Activated CD4-positive, alpha-beta T cell treated with anti-CD3 and anti-CD28 coated beads, Interleukin-2, amount 10 ng/mL, durations not matched to agents 24 days and 14 days (primary cell): Measurements from ENCODE around the gene PACSIN1. TPM values are rescaled to one million over a fixed set of nuclear protein-coding genes. Genes with fewer than 3 reads are reported as not detected.

Experiments used
- DNase-seq: peaks from one replicate; pipeline ENCODE4 v3.0.0; 2022
- H3K27ac Mint-ChIP-seq: one replicate; pipeline ENCODE4 v1.8.0; 2022; ENCODE audit warnings: mild to moderate bottlenecking, mixed read lengths
- H3K27me3 Mint-ChIP-seq: one replicate; pipeline ENCODE4 v1.8.0; 2022; ENCODE audit warnings: mixed read lengths
- H3K36me3 Mint-ChIP-seq: one replicate; pipeline ENCODE4 v1.8.0; 2022; ENCODE audit warnings: low read depth, mild to moderate bottlenecking, mixed read lengths
- H3K4me1 Mint-ChIP-seq: one replicate; pipeline ENCODE4 v1.8.0; 2021; ENCODE audit warnings: mixed read lengths
- H3K4me3 Mint-ChIP-seq: one replicate; pipeline ENCODE4 v1.8.0; 2022; ENCODE audit warnings: mild to moderate bottlenecking, moderate library complexity, mixed read lengths
- H3K9me3 Mint-ChIP-seq: one replicate; pipeline ENCODE4 v1.8.0; 2021; ENCODE audit warnings: mixed read lengths
- intact Hi-C: fragments of 100-400 bp; cut with micrococcal nuclease; formaldehyde crosslinking; loops from one replicate; pipeline ENCODE4 v1.15.1; 2023
- total RNA-seq: library from RNA; stranded (reverse); gene quantifications from 2 replicates; pipeline ENCODE4 v1.2.3, GENCODE V29; 2022

The PACSIN1 gene
- total RNA-seq, 1 donor from 2014 or later: not detected

DNA sequence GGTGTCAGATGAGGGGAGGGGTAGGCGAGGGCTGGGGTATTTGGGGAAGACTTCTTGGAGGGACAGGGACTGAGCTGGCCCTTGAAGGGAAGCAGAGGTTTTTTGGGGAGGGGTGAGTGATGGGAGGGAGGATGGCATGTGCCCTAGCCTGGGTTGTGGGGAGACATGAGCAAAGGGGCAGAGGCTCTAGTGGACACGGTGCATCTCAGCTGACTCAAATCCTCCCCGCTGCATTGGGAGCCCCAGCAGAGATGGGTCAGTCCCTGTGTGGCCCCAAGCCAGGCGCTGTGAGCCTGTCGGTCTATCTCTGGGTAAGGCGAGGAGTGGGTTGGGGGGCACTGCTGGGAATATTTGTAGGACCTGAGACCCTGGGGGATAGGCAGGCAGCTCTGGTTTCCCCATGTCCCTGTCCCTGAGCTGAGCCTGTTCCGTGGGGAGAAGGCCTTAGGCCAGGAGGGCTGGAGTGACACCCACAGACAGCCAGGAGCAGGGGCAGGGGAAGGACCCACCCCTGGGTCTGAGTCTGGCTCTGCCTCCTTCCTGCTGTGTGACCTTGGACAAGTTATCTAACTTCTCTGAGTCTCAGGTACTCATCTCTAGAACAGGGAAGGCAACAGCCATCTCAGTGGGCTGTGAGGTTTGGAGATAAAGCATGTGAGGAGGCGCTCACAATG, 54.2 kb downstream of the PACSIN1 start:
- Mint-ChIP-seq H3K4me3 (no peak overlapping the region), H3K27me3 (no peaks in the 10 kb centered on the region), H3K36me3 (no peaks in the 10 kb centered on the region), H3K27ac (no peak overlapping the region), H3K9me3 (no peaks in the 10 kb centered on the region), H3K4me1 (no peaks in the 10 kb centered on the region)
- DNase-seq: peak; percentile 51
- intact Hi-C loops: no loop called here

DNA sequence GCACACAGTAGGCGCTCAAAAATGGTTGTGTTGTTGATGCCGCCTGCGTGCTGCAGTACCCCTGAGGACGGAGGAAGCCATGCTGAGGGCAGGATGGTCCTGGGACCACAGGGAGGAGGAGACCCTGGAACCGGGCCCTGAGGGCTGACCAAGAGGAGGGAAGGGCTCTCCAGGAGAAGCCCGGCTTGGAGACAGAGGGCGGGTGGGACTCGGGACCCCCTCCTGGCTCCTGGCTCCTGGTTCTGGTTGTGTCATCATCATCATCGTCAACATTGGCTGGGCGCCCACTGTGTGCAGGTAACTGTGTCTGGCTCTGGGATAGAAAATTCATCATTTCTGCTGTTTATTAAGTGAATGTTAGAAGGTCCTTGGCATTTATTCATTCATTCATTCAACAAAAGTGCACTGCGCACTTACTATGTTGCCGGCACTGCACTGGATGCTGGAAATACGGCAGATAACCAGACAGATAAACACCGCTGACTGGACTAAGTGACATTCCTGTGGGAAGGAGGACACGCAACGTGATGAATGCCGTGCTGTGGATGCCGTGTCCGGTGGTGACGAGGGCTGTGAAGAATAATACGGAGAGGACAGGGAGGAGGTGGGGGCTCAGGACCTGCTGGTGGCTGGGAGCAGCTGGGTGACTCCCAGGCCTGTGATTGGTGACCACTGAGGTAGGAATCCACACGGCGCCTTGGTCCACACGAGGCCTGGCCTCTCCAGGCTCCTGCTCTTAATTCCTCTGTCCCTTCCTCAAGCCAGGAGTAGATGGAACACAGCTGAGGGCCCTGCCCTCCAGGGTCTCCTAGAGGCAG, 55.0 kb downstream of the PACSIN1 start:
- DNase-seq: no peak
- Mint-ChIP-seq H3K4me1 (no peaks in the 10 kb centered on the region), H3K9me3 (no peaks in the 10 kb centered on the region), H3K27ac (no peak overlapping the region), H3K27me3 (no peaks in the 10 kb centered on the region), H3K36me3 (no peaks in the 10 kb centered on the region), H3K4me3 (no peak overlapping the region)
- intact Hi-C loops: no loop called here

DNA sequence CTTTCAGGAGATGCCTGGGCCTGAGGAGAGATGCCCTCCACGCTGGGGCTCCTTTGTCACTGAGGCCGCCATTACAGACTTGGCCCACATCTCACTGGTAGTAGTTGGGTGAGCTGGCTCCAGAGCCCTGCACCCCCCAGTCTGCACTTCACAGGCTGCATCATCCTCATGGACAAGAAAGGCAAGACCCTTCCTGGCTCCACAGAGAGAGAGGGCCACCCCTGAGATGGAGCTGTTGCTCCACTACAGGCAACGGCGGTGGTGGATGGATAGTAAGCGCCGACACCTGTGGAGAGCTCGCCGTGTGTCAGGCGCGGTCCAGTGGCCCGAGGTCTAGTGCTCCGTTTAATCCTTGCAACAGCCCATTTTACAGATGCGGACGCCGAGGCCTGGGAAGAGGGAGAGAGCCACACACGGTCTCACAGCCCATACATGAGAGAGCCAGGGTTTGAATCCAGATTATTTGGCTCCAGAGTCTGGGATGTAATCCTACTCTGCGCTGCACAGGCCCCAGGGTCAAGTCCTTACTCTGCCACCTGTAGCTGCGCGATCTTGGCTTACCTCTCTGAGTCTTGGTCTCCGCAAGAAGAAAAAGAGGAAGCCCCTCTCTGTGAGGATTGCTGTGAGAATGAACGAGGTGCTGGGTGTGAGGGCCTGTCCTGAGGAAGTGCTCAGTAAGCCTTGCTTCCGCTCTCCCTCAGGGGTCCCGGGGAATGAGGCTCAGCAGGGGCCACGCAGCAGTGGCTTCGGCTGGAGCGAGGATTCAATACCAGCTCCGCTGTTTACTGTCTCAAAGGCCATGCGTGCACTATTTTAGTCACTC, 55.8 kb downstream of the PACSIN1 start:
- H3K27me3 Mint-ChIP-seq: no peaks in the 10 kb centered on the region
- no peak overlapping the region for H3K4me3 Mint-ChIP-seq
- DNase-seq: no peak
- H3K9me3 Mint-ChIP-seq: no peaks in the 10 kb centered on the region
- H3K27ac Mint-ChIP-seq: no peak overlapping the region
- no peaks in the 10 kb centered on the region for H3K36me3 Mint-ChIP-seq
- no peaks in the 10 kb centered on the region for H3K4me1 Mint-ChIP-seq
- intact Hi-C loops: no loop called here

DNA sequence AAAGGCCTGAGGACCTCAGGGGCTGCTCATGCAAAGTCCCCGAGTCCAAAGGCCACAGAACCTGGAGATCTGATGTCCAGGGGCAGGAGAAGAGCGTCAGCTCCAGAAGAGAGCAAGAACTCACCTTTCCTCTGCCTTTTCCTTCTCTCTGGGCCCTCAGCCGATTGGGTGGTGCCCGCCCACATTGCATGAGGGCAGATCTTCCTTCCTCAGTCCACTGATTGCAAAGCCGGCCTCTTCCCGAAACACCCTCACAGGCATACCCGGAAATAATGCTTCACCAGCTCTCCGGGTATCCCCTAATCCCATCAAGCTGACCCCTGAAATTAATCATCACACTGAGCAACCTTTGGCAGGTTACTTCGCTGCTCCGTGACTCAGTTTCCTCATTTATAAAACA, 56.9 kb downstream of the PACSIN1 start:
- intact Hi-C loops: no loop called here
- no peaks in the 10 kb centered on the region for H3K27me3 Mint-ChIP-seq
- H3K36me3 Mint-ChIP-seq: no peaks in the 10 kb centered on the region
- DNase-seq: no peak
- no peak overlapping the region for H3K27ac Mint-ChIP-seq
- no peak overlapping the region for H3K4me3 Mint-ChIP-seq
- no peaks in the 10 kb centered on the region for H3K4me1 Mint-ChIP-seq
- H3K9me3 Mint-ChIP-seq: no peaks in the 10 kb centered on the region

DNA sequence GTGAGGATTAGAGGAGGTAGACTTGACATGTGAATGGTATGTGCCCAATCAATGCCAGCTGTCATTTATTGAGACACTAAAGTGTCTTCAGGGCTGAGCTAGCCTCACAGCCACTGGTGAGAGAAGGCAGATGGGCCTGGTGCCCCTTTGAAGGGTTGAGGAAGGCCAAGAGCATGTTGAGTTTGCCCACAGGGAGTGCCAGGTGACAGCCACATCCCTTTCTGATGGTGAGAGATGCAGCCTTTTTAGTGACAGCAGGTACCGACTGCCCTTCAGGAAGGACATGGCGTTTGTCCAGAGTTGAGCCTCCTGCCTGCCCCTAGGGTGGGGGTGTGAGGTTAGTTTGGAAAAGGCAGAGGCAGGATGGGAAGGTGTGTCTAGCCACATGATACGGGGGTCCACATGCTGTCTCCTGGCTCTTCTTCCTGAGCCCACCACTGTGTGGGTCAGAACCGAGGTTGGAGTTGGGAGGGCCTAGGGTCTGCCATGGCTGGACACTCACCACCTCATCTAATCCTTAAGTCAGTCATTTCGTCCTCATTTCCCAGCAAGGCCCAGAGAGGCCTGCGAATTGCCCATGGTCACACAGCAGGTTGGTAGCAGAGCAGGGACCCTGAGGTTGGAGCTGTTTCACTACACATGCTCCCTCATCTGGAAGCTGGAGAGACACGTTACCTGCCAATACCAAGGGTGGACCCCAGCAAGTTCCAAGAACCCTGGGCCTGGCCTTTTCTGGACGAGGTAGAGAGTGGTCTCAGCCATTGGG, 57.7 kb downstream of the PACSIN1 start:
- Mint-ChIP-seq H3K9me3 (no peaks in the 10 kb centered on the region), H3K36me3 (no peaks in the 10 kb centered on the region), H3K27me3 (peaks cover 2% of the 10 kb centered on the region), H3K4me3 (no peak overlapping the region), H3K27ac (no peak overlapping the region), H3K4me1 (no peaks in the 10 kb centered on the region)
- DNase-seq: no peak
- intact Hi-C loops: no loop called here

DNA sequence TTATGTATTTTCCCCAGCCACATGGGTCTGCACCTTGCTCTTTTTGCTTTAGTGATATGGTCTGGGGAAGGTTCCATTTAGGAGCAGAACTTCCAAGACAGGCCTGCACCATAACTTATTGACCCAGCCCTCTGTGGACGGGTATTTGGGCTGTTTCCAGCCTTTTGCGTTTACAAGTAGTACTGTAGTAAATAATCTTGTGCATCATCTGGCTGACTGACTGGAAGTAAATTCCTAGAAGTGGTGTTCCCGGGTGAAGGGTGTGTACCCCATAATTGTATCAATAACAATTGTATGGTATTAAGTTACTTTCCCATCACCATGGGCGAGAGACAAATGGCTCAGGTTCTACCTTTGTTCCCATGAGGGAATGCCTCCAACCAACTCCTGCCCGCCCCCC, 58.6 kb downstream of the PACSIN1 start:
- DNase-seq: no peak
- Mint-ChIP-seq H3K36me3 (no peaks in the 10 kb centered on the region), H3K9me3 (no peaks in the 10 kb centered on the region), H3K4me3 (no peak overlapping the region), H3K4me1 (no peaks in the 10 kb centered on the region), H3K27me3 (peaks cover 2% of the 10 kb centered on the region), H3K27ac (no peak overlapping the region)
- intact Hi-C loops: no loop called here

DNA sequence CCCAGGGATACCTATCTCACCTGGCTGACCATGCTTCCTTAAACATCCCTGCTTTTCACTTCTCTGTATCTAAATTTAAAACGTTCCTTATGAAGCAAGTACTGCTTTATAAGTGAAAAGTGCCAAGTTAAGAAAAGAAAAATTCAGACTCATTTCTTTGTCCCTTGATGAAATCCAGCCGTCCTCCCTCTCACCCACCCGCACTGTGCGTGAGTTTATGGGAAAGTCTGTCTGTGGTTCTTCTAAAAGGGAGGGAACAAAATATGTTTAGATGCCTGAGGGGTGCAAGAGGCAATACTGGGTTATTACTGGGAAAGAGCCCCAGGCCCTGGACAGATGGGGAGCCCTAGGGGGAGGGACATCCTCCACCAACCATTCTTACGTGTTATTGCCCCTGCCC, 59.1 kb downstream of the PACSIN1 start:
- Mint-ChIP-seq H3K36me3 (no peaks in the 10 kb centered on the region), H3K27me3 (peaks cover 2% of the 10 kb centered on the region), H3K9me3 (no peaks in the 10 kb centered on the region), H3K4me3 (no peak overlapping the region), H3K27ac (no peak overlapping the region), H3K4me1 (no peaks in the 10 kb centered on the region)
- intact Hi-C loops: no loop called here
- DNase-seq: no peak

DNA sequence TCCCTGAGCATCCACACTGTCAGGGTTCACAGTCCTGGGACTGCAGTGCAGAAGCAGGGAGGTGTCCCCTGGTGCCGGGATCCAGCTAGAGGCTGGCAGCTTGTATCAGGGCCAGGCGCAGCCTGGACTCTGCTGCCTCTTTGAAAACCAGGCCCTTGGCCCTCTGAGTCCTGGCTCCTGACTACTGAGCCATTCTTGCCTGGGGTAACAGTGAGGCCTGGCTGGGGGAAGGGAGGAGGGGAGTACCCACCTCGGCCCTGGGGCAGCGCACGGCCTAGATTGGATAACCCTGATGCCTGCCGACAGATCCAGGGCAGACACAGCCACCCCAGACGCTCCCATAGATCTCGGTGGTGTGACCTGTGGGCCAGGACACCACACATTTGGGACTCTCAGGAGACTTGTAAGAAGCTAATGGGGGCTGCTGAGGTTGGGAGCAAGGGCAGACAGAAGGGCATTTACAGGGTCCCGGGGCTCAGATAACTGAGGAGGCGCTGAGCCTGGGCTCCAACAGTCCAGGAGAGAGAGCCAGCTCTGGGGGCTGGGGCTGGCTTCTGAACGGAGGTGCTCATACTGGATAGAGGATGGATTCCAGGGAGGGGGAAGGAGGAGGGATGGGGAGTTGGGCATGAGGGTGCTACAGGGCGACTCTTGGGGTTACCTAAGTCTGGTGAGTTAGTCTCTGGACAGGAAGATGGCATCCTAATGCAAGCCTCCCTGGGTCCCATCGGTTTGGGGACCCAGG, 59.7 kb downstream of the PACSIN1 start:
- Mint-ChIP-seq H3K4me1 (no peaks in the 10 kb centered on the region), H3K36me3 (no peaks in the 10 kb centered on the region), H3K27me3 (peaks cover 2% of the 10 kb centered on the region), H3K4me3 (no peak overlapping the region), H3K27ac (no peak overlapping the region), H3K9me3 (no peaks in the 10 kb centered on the region)
- intact Hi-C loops: no loop called here
- no peak for DNase-seq

DNA sequence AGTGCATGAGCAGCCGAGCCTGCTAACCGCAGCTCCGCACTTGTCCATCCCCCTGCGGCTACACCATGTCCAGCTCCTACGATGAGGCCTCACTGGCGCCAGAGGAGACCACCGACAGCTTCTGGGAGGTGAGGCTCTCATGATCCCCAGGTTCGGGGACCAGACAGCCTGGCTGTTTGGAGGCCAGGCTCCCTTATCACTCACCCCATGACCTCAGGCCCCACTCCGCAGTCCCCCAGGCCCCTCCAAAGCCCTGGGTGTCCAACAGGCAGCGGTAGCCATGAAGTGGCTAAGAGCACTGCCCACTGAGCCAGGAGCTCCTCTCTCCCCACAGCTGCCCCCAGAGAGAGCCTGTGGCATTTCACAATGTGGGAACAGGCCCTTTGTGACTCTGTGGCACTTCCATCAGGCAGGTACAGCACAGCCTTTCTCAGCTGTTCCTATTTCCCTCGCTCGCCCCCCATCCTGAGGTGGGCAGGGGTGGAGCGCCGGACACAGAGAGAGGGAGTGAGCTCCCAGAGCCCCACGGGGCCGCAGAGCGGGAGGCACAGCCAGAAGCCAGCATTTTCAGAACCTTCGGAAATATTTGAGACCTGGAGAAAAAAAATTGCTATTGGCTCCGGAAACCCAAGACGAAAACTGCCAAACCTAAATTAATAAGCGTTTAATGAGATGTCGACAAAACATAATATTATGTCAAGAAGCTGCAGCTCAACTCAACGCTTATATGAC, 60.5 kb downstream of the PACSIN1 start:
- Mint-ChIP-seq H3K36me3 (no peaks in the 10 kb centered on the region), H3K4me3 (no peak overlapping the region), H3K4me1 (no peaks in the 10 kb centered on the region), H3K27me3 (peaks cover 2% of the 10 kb centered on the region), H3K9me3 (no peaks in the 10 kb centered on the region), H3K27ac (no peak overlapping the region)
- no peak for DNase-seq
- intact Hi-C loops: no loop called here

DNA sequence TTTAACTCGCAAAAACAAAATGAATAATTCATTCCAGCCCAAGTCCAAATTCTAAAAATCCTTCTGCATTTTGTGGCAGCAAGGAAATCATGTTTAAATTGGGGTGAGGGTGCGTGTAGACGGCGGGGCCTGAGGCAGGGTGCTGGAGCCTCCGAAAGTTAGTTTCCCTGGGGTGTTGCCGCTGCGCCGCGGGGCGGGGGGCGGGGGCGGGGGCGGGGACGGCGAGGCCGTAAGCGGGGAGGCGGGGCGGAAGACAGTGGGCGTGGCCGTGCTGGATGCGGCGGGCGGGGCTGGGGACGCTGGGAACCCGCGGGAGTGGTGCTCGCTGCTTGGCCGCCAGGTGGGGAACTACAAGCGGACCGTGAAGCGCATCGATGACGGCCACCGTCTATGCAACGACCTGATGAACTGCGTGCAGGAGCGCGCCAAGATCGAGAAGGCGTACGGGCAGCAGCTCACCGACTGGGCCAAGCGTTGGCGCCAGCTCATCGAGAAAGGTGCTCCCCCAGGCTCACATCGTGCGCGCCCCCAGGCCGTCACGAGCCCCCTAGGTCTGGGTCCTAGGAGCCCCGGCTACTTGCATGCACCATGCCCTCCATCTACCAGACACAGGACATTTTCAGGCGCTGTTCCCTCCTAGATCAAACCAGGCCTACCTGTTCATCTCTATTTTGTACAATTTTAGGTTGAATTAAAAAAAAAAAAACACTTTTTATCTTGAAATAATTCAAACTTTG, 61.3 kb downstream of the PACSIN1 start:
- Mint-ChIP-seq H3K9me3 (no peaks in the 10 kb centered on the region), H3K27me3 (peaks cover 2% of the 10 kb centered on the region), H3K27ac (no peak overlapping the region), H3K4me1 (no peaks in the 10 kb centered on the region), H3K4me3 (peak overlapping the region; percentile 48), H3K36me3 (no peaks in the 10 kb centered on the region)
- intact Hi-C loops: loop anchor here (1.0 kb wide), 1 partner anchor 82 kb away; no protein-coding TSS in a partner anchor
- peak; percentile 98 for DNase-seq

DNA sequence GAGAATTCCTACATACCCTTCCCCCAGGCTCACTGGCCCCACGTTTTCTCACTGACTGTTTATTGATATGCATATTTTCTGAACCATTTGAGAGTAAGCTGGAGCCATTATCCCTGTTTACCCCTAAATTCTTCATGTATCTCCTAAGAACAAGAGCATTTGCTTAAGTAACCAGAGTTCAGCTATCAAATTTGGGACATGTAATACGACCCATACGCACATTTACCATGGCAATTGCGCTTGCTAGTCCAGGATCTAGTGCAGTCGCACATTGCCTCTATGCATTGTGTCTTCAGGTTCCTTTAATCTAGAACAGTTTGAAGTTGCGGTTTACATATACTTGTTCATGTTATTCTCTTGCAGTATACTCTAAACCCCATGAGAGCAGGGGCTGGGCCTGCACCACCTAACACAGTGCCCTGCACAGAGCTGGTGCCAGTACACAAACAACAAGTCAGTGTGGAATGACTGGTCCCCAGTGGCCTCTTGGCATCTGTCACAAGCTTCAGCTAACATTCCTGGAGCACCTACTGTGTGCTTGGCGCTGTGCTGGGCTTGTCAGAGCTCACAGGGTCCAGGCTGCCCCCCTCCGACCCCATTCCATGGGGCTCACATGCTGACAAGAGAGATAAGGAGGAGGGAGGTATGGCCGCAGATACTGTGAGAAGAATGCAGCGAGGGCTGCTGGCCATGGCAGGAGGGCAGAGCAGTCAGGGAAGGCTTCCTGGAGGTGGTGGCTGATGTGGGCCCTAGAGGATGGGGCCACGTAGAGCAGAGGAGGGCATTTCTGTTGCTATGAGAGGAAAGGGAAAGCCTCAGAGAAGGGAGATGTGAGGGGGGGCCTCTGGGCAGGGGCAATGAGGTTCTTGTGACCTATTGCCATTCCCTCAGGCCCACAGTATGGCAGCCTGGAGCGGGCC, 62.1 kb downstream of the PACSIN1 start:
- Mint-ChIP-seq H3K4me3 (no peak overlapping the region), H3K27ac (no peak overlapping the region), H3K4me1 (no peaks in the 10 kb centered on the region), H3K9me3 (no peaks in the 10 kb centered on the region), H3K27me3 (peaks cover 2% of the 10 kb centered on the region), H3K36me3 (no peaks in the 10 kb centered on the region)
- intact Hi-C loops: loop anchor here (1.0 kb wide), 1 partner anchor 81 kb away; no protein-coding TSS in a partner anchor
- no peak for DNase-seq
